C4-2B (cell line): ENCODE measurements around the gene TAF1B.

Source experiments
- ZFX ChIP-seq: fragments of 450-650 bp; IDR thresholded peaks from 2 replicates; pipeline ENCODE4 v1.6.1; 2017
- TF ChIP-seq, protein P1 (sequence below): fragments of 450-650 bp; conservative IDR thresholded peaks from 2 replicates; pipeline ENCODE4 v1.5.1; 2017; ENCODE audit warnings: mild to moderate bottlenecking

DNA sequence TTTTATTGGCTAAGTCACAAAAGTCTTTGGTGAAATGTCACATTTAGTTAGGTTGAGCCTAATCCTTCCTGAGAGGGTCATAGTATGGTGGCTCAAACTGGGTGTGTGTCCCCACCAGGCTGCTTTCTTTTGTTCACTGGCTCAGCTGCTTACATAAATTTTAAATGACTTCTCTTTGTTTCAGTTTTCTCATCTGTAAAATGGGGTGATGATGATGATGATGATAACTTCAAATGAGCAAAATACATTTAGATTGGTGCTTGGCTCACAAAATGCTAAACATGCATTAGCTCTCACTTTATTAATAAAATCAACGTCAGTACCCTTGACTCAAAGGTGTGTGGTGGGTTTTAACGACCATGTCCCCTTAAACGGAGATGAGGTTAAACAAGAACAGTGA lies 7.2 kb upstream of the TAF1B start:
- TF ChIP-seq ZFX: no peak
- TF ChIP-seq, protein P1, sequence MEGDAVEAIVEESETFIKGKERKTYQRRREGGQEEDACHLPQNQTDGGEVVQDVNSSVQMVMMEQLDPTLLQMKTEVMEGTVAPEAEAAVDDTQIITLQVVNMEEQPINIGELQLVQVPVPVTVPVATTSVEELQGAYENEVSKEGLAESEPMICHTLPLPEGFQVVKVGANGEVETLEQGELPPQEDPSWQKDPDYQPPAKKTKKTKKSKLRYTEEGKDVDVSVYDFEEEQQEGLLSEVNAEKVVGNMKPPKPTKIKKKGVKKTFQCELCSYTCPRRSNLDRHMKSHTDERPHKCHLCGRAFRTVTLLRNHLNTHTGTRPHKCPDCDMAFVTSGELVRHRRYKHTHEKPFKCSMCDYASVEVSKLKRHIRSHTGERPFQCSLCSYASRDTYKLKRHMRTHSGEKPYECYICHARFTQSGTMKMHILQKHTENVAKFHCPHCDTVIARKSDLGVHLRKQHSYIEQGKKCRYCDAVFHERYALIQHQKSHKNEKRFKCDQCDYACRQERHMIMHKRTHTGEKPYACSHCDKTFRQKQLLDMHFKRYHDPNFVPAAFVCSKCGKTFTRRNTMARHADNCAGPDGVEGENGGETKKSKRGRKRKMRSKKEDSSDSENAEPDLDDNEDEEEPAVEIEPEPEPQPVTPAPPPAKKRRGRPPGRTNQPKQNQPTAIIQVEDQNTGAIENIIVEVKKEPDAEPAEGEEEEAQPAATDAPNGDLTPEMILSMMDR: no peak
